C4-2B (cell line): ENCODE data around the gene PDCD7.

ENCODE experiments used
- ZFX ChIP-seq: fragments of 450-650 bp; IDR thresholded peaks from 2 replicates; pipeline ENCODE4 v1.6.1; 2017
- TF ChIP-seq, protein P1 (sequence below): fragments of 450-650 bp; conservative IDR thresholded peaks from 2 replicates; pipeline ENCODE4 v1.5.1; 2017; ENCODE audit warnings: mild to moderate bottlenecking

DNA sequence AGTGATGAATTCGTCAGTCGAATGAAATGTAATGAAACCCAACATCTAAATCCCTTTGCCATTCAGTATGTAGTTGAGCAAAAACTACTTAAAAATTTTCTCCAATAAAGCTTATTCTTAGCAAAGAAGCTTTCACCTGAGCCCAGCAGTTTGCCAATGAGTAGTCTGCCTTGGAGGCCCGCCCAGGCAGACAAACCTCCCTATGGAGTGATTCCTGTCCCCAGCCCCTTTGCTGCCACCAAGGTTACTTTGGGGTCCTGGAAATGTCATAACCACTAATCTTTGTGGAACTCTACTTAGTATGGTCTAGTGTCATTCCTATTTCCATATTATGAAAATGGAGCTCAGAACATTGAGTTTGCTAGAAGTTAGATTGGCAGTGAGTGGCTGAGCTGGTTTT lies 30.7 kb downstream of the PDCD7 start:
- TF ChIP-seq, protein P1, sequence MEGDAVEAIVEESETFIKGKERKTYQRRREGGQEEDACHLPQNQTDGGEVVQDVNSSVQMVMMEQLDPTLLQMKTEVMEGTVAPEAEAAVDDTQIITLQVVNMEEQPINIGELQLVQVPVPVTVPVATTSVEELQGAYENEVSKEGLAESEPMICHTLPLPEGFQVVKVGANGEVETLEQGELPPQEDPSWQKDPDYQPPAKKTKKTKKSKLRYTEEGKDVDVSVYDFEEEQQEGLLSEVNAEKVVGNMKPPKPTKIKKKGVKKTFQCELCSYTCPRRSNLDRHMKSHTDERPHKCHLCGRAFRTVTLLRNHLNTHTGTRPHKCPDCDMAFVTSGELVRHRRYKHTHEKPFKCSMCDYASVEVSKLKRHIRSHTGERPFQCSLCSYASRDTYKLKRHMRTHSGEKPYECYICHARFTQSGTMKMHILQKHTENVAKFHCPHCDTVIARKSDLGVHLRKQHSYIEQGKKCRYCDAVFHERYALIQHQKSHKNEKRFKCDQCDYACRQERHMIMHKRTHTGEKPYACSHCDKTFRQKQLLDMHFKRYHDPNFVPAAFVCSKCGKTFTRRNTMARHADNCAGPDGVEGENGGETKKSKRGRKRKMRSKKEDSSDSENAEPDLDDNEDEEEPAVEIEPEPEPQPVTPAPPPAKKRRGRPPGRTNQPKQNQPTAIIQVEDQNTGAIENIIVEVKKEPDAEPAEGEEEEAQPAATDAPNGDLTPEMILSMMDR = no peak
- TF ChIP-seq ZFX = no peak
